C4-2B (cell line): ENCODE measurements around the gene CREG2.
"Not testable (repeated sequence)": the region's sequence is repeated elsewhere in the genome, so short reads cannot be mapped to it uniquely, and the experiment has no call there.

Experiments
- H3K27ac ChIP-seq: fragments of 450-650 bp; 2 replicates; pipeline ENCODE4 v1.5.1; 2017
- ZFX ChIP-seq: fragments of 450-650 bp; IDR thresholded peaks from 2 replicates; pipeline ENCODE4 v1.6.1; 2017
- TF ChIP-seq, protein P1 (sequence below): fragments of 450-650 bp; conservative IDR thresholded peaks from 2 replicates; pipeline ENCODE4 v1.5.1; 2017; ENCODE audit warnings: mild to moderate bottlenecking

Gene CREG2

DNA sequence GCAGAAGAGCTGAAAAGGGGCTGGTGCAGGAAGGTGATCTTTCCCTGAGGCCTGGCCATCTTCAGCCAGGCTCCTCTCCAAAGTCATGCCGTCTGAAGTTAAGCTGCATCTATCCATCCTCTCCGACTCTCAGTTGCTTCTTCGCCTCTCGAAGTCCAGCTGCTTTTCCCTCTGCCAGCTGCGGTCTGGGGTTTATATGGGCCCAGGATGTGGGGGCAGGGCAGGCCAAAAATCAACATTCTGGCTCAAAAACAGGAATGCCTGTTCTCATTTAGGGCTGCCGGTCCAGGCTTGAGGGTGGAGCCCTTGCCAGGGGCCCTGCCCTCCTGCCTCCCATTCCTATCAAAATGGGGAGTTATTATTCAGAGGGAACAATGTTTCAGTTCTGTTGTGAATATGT is 31.2 kb downstream of the CREG2 start:
- no peak overlapping the region for H3K27ac ChIP-seq
- TF ChIP-seq, protein P1, sequence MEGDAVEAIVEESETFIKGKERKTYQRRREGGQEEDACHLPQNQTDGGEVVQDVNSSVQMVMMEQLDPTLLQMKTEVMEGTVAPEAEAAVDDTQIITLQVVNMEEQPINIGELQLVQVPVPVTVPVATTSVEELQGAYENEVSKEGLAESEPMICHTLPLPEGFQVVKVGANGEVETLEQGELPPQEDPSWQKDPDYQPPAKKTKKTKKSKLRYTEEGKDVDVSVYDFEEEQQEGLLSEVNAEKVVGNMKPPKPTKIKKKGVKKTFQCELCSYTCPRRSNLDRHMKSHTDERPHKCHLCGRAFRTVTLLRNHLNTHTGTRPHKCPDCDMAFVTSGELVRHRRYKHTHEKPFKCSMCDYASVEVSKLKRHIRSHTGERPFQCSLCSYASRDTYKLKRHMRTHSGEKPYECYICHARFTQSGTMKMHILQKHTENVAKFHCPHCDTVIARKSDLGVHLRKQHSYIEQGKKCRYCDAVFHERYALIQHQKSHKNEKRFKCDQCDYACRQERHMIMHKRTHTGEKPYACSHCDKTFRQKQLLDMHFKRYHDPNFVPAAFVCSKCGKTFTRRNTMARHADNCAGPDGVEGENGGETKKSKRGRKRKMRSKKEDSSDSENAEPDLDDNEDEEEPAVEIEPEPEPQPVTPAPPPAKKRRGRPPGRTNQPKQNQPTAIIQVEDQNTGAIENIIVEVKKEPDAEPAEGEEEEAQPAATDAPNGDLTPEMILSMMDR = no peak
- no peak for TF ChIP-seq ZFX

DNA sequence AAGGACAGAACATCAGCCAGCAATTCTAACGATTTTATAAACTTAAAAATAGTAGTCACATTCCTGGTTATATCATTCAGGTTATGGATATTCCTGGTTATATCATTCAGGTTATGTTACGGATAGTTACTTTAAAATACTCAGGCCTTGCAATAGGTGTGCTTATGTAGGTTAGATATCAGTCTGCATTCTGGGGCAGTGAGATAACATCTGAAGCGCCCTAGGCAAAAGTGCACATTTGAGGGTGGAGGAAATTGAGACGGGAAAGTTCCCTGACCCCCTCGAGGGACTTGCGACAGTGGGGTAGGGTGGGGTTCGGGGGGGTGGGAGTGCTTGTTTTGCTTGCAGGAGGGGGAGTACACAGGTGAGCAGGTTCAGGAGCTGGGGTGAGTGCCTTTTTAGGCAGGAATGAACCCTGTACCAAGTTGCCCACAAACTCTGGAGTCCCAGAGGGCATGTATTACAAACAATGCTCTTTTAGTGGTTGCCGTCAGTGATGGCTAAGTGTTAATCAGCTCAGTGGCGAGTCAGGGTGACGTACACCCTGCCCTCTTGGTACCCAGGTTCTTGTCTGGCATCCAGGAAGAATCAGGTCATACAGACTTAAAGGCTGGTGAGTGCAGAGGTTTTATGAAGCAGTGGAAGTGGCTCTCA is 31.8 kb downstream of the CREG2 start:
- H3K27ac ChIP-seq = no peak overlapping the region
- TF ChIP-seq, protein P1 = no peak
- TF ChIP-seq ZFX = no peak

DNA sequence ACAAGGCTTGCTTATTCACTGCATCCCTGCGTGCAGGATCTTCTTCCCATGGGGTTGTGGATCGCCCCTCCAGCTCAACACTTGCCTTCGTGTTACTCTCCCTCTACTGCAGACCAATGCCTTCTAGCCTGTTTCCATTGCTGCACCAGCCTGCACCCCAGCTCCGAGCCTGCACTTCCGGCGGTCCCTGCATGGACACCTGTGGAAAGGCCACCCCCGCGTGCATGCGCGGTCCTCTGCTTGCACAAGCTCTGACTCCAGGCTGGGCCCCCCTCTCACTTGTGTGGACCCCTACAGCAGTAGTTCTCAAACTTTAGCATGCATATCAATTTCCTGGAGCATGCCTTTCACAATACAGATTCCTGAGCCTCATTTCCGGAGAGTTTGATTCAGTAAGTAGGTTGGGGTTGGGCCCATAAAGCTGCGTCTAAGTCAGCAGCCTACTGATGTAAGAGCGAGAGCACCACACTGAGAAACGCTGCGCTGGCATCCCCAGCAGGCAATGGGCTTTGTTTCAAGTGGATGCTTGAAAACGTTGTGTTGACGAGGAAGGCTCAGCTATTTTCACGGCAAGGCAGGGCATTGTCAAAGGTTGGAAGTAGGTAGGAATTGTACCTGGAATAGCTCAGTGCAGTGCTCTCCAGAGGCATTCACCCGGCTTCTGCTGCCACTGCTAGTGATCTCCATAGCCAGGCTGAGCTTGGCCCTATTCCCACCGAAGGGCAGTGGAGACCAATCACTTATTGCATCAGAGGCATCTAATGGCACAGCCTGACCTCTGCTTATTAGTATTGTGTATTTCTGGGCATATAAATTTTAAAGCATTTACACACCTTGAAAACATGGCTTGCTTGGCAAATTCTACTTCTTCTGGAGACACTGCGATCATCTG is 32.6 kb downstream of the CREG2 start:
- H3K27ac ChIP-seq = no peak overlapping the region
- TF ChIP-seq, protein P1 = no peak
- TF ChIP-seq ZFX = no peak

DNA sequence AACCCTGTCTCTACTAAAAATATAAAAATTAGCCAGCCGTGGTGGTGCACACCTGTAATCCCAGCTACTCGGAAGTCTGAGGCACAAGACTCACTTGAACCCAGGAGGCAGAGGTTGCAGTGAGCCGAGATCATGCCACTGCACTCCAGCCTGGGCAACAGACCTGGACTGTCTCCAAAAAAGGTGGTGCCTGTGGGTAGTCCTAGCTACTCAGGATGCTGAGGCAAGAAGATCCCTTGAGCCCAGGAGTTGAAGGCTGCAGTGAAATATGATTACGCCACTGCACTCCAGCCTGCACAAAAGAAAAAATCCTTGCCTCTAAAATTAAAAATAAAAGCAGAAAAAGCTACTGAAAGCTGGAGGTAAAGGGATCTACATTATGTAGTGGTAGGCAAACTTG is 34.7 kb downstream of the CREG2 start:
- not testable (repeated sequence) for H3K27ac ChIP-seq

DNA sequence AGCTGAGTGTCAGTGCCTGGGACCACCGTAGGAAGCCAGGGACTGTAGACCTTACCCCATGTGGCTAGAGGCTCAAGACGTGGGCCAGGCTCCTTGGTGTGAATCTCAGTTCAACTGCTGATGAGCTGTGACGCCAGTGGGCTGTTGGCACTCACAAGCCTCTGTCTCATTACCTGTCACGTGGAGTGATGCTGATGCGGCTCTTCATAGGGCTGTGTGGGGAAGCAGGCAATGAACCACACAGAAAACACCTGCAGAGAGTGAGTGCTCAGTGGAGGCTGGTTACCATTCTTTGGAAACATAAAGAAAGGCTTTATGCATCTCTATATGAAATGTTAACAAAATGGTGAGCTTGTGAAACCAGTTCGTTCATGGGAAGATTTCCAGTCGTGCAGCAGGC is 36.1 kb downstream of the CREG2 start:
- TF ChIP-seq, protein P1 = no peak
- TF ChIP-seq ZFX = no peak
- no peak overlapping the region for H3K27ac ChIP-seq

DNA sequence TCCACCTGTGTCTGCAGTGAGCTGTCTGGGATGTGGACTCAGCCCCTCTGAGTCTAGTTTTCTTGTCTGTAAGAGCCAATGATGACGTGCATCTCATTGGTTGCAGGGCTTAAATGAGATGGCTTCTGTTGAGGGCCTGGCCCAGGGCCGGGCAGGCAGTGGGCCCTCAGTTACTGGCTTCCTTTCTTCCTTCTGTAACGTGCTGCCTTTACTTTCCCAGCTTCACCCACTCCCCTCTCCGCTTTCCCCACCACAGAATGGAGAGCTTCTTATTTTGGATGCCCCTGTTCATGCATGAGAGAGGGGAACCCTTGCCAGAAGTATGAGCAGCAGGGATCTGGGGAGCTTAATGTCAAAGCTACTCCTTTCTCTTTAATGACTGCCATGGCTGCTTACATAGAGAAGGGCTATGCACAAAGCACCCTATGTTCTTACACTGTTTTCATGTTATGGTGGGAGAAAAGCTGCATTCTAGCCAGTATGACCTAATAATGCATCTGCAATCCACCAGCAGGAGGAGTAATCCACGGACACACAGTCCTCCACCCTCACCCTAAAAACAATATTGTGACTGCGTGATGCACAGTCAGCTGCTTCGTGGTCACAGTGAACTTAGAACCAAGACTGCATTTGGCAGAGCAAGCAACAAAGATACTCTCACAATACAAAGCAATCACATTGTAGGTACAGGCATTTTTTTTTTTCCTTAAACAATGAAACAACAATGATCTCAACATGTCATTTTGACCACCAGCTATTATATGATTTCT is 37.2 kb downstream of the CREG2 start:
- no peak overlapping the region for H3K27ac ChIP-seq
- TF ChIP-seq, protein P1 = peak; percentile 16
- no peak for TF ChIP-seq ZFX

DNA sequence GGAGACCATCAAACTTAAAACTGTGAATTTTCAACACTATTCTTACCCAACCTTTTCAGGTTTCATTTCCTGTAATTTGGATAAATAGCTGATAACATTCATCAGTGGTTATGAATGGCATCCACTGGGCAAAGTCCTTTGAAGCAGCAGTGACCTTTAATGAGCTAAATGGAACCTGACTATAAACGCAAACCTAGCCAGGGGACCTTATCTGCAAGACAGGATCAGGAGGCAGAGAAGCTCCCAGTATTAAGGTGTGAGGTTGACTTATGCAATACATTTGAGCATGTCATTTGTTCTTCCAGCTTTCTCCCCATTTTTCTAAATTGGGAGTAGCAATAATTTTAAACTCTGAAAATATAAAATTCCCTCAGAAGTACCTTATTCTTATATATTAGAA is 38.4 kb downstream of the CREG2 start:
- H3K27ac ChIP-seq = no peak overlapping the region
- TF ChIP-seq, protein P1 = no peak
- TF ChIP-seq ZFX = no peak
